GM21528 (cell line): ENCODE data around the gene STK32B.
"Not testable (repeated sequence)": the region's sequence is repeated elsewhere in the genome, so short reads cannot be mapped to it uniquely, and the experiment has no call there.

Experiments used
- ATAC-seq: cut with Tn5 transposase; IDR thresholded peaks from one replicate; pipeline ENCODE4 v1.9.1; 2021; ENCODE audit warnings: mild to moderate bottlenecking, moderate library complexity; ENCODE audit not compliant: unreplicated experiment, low FRiP score

STK32B gene

DNA sequence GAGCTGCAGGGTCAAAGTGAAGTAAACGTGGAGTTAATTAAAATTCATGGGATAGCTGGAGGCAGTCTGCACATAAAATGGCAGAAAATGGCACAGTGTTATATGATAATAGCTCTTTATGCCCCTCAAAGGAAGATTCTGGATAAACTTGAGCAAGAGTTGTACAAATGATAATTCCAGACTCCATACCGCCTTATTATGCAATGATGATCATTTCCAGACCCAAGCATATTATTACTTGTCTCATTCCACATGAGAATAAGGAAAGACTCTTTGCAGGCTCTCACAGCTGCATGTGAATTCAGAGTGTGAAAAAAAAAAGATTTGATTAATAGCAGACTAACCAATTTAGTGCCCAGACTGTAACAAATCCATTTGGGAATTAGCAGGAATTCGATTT, 105.4 kb downstream of the STK32B start:
- no peak for ATAC-seq

DNA sequence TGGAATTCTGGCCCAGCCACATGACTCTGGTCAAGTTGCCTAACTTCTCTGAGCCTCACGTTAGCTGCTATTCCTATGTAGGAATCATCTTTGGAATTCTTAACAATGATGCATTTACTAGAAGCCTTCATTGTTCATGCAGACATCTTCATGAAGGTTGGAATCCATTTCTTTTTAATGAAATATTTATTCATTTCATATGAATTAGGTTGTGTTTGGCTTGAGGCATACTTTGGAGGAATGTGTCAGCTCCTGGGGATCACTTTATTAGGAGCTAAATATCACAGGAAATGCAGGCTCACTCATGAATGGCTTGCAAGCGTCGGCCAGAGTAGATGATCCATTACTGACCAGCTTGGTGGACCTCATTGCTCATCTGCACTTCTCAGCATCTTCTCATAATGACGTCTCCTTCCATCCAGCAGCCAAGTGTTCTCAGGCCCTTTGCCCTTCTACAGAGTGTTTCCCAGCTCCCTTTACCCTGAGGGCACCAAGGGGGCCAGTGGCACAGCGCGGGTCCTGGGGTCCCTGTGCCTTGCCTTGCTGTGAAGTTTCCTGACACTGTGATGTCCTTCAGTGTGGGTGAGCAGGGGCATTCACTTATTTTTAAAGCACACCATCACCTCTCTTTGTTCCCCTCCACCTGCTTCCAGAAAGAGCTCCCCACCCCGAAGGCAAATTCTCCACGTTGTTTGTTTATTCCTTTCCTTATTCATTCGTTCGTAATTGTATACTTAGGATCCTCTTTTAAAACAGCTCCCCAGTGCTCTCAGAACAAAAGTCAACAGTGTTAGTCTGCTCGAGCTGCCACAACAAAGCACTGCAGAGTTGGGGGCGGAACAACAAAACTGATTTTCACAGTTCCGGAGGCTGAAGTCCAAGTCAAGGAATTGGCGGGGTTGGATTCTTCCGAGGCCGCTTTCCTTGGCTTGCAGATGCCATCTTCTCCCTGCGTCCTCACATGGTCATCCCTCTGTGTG, 106.8 kb downstream of the STK32B start:
- no peak for ATAC-seq

DNA sequence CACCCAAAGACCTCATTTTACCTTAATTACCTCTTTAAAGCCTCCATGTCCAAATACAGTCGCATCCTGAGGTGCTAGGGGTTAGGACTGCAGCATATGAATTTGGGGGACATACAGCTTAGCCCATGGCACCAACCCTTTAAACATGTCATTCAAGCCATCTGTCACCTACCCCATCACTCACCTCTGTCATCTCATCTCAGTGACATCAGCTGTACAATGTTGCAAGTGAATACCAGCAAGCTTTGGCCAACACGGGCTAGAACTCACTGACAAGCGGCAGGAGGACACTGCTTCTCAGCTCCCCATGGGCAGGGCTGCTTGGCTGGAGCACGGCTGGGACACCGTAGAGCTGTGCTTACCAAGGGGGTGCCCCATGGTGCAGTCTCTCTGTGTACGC, 107.5 kb downstream of the STK32B start:
- ATAC-seq: no peak

DNA sequence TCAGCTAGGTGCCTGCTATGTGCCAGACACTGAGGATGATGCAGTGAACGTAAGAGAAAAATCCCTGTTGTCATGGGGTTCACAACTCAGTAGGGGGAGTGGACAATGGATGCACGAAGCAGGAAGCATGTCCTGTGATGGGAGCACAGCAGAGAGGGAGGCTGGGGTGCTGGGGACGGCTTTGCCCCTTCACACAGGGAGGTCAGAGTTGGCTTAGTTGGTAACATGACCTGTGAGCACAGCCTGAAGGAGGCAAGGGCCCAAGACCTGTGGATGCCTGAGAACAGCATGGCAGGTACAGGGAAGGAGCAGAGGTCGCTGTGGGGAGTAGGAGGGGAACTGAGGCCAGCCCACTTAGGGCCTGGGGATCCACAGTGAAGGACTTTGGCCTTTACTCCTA, 109.4 kb downstream of the STK32B start:
- no peak for ATAC-seq

DNA sequence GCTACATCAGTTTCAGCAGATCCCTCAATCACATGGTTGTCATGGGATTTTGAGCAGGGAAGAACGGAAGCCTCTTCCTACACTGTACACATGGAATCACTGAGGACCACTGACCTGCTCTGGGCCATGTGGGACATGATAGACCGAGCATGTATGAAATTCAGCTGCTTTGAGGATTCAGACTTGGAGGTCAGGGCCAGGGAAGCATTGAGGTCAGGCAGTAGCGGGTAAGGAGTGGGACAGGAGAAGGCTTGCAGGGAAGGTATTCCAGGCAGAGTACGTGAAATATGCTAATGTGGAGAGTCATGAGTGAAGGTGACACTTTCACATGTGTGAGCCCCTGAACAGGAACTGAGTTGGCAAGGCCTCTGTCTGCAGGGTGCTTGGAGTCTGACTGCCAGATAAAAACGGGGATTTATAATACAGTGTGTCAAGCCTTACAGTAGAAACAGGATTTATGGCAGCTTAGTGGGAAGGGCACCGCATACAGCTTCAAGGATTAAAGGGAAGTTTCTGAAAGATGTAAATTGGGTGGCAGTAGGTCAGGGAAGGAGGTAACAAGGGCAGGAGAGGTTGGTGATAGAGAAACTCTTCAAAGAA, 111.7 kb downstream of the STK32B start:
- ATAC-seq: no peak

DNA sequence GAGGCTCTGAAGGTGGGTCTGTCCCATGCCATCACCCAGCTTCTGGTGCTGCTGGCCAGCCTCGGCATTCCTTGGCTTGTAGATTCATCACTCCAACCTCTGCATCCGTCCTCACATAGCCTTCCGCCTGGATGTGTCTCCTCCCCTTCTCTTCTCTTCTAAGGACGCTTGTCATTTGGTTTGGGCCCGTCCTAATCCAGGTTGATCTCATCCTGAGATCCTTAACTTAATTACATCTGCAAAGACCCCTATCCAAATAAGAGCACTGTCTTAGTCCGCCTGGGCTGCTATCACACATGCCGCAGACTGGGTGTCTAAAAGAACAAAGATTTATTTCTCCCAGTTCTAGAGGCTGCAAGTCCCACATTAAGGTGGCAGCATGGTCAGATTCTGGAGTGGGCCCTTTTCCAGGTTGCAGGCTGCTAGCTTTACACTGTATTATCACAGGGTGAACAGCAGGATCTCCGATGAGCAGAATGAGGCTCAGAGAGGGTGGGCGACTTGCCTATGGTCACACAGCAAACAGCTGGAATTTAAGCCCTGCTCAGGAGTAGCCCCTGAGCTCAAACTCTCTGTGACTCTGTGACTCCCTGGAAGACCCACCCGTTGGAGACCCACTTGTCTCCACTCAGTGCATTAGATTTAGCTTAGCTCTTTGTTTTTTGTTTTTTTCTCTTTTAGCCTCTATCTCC, 113.1 kb downstream of the STK32B start:
- ATAC-seq: no peak

DNA sequence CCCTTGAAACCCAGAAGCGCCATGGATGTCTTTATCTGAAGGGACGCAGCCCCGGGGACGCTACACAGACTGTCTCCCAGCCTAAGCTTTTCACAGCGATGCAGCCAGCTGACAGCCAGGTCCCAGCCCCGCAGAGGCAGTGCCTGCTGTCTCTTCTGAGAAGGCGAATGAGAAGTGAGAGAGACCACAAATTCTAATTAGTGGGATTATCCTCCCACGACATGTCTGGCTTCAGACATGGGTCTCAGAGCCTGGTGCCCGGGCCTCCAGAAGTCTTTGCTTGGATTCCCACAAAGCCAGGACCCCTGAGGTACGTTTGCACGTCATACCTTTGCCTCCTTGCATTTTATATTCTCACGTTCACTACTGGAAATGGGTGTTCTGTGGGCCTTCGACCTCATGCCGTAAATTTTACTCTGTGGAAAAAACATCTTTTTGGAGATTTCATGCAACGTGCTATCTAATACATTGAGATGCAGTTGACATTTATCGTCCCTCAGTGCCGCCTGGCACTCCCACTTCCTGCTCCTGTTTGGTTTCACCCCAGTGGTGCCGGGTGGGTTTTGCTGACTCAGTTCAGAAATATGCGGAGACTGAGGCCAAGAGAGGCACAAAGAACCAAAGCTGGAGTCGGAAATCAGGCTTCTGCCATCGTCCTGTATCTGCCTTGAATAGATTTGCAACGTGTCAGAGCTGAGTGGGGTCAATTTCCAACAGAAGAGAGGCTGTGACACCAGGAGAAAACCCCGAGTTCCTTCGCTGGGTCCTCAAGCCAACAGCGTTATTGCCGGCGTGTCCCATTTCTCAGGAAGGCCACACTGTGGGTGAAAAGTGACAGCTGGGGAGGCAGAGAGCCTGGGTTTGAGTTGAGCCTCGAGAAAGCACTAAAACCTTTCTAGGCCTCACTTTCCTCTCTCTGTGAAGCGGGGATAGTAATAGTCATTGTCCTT, 114.4 kb downstream of the STK32B start:
- ATAC-seq: no peak

DNA sequence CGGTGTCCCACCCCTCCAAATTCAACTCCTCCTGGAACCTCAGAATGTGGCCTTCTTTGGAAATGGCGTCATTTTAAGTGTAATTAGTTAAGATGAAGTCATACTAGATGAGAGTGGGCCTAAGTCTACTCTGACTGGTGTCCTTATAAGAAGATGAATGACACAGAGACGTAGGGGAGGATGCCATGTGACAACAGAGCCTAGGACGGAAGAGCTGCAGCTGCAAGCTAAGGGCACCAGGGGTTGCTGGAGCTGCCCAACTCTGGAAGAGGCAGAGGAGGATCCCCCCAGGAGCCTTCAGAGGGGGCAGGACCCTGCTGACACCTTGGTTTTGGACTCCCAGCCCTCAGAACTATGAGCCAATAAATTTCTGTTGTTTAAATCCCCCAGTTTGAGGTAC, 115.1 kb downstream of the STK32B start:
- ATAC-seq: no peak

DNA sequence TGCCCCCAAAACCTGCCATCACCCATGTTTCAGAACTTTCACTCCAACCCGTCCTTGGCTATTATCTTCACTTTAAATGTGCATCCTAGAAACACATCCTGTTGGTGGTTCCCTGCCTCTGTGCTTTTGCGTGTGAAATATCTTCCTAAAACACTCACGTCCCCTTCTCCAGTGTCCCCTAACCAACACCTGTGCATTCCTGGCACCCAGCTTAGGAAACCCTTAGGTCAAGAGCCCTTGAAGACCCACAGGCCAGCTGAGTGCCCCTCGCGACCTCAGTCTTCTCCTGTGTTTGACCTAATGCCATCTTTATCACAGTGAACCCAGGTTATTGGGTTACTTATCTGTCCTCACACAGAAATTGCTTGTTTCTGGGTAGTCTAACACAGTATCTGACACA, 117.6 kb downstream of the STK32B start:
- ATAC-seq: no peak

DNA sequence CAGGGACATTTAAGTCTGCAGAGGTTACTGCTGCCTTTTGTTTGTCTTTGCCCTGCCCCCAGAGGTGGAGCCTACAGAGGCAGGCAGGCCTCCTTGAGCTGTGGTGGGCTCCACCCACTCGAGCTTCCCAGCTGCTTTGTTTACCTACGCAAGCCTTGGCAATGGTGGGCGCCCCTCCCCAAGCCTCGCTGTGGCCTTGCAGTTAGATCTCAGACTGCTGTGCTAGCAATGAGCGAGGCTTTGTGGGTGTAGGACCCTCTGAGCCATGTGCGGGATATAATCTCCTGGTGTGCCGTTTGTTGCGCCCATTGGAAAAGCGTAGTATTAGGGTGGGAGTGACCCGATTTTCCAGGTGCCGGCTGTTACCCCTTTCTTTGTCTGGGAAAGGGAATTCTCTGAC, 124.6 kb downstream of the STK32B start:
- ATAC-seq: not testable (repeated sequence)

DNA sequence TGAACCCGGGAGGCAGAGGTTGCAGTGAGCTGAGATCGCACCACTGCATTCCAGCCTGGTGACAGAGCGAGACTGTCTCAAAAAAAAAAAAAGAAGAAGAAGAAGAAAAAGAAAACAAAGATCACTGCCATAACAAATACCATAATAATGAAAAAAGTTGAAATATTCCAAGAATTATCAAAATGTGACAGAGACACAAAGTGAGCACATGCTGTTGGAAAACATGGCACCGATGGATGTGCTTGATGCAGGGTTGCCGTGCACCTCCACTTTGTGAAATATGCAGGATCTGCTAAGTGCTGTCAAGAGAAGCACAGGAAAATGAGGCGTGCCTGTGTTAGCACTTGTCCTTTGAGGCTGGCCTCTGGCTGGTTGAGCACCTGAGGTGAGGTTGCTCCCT, 133.3 kb downstream of the STK32B start:
- no peak for ATAC-seq

DNA sequence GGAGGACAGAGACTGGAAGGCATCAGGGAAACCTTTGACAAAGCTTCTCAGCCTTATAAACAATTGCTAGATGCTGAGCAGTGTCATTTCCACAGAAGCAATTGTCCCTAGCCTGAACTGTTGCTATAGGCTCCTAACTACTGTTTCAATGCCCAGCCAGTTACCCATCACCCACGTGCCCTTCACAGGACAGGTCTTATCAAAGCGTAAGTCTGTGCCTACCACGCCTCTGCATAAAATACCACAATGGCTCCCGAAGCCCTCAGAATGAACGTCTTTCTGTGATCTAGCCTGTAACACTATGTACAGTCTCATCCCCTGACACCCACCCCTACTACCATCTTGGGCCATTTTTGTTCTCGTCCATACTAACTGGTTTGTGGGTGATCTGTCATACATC, 134.3 kb downstream of the STK32B start:
- ATAC-seq: no peak

DNA sequence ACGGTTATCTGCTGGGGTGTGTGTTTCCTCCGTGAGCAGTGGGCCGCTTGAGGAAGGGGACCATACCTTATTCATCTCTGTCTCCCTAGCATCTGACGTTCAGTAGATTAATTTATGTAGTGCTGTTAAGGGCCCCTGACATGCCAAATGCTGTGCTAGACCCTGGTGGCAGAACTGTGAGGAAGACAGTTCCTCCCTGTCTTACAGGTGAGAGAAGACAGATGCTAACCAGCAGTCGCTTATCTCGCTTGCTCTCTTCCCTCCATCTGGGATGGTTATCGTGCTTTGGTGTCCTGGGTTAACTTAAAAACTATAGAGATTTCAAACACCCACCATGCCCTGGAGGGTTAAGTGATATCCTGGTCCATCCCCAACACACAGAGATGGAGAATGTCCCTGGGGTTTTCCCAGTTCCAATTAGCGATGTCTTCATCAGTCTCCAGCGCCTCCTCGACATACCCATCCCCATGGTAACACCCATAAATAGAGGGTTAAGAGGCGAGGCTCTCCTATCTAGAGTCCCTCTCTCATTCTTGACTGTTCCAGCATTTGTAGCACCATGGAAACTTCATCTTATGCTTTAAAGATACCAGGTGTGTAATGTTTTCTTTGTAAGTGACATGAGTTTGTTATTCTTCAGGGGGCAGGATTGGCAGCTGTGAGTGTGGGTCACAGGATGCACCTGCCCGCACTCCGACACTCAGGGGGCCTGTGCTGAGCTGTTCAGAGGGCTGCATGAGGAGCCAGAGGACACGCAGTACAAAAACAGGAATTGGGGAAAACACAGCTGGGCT, 135.2 kb downstream of the STK32B start:
- no peak for ATAC-seq

DNA sequence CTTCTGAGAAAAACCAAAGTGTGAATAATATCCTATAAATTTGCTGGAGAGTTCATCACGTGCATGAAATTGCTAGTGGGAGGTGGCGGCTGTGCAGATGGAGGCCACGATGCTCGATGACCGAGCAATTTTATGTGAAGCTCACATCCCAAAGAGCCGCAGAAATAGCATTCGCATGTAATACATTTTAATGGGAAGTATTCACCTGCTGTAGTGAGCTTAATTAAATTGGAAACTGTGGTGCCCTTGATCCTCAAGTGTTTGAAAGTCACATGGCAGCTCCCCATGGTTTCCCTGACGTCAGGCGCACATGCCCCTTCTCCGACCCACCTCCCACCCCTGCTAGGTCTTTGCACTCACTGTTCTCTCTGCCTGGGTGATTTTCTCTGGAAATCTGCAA, 136.8 kb downstream of the STK32B start:
- ATAC-seq: no peak

DNA sequence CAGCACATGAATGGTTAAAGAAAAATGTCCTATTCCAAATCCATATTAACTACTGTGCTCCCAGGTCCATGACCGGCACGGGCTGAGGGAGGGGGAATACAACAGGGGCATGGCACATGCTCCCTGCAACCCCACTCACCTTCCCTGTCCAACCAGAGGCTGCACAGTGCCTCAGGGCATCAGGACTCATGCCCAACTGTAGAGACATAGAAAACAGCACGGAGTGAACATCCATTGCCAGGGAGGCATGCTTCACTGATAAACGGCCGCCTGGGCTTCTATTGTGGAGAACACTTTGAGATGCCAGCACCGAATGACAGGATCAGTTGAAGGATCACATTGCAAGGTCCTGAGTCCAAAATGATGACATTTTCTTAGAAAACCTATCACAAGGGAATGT, 140.6 kb downstream of the STK32B start:
- ATAC-seq: no peak

DNA sequence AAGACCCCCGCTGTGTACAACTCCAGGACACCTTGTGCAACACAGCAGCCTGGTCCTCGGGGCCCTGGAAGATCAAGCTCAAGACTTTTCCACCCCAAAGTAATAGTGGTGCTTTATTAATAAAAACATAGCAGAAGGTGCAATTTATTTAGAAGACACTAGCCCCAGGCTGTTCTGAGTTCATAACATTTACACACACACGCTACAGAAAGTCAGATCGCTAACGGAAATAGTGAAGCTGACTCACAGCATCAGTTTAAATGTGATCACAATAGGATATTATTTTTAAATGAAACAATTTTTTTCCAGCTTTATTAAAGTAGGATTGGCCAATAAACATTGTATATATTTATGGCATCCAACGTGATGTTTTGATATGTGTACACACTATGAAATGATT, 141.0 kb downstream of the STK32B start:
- no peak for ATAC-seq

DNA sequence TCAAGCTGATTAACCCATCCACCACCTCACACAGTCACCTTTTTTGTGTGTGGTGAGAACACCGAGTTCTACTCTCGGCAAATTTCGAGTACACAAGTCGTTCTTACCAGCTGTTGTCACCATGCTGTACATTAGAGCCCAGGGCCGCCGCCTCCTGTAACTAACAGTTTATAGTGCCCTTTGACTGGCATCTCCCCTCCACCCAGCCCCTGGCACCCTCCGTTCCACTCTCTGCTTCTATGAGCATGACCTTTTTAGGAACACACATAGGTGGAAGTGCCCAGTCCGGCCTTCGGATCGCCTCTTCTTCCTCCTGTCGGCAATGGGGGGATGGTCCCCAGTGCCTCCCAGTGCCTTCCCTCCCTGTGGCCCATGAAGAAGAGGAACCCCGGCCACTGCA, 141.4 kb downstream of the STK32B start:
- no peak for ATAC-seq

DNA sequence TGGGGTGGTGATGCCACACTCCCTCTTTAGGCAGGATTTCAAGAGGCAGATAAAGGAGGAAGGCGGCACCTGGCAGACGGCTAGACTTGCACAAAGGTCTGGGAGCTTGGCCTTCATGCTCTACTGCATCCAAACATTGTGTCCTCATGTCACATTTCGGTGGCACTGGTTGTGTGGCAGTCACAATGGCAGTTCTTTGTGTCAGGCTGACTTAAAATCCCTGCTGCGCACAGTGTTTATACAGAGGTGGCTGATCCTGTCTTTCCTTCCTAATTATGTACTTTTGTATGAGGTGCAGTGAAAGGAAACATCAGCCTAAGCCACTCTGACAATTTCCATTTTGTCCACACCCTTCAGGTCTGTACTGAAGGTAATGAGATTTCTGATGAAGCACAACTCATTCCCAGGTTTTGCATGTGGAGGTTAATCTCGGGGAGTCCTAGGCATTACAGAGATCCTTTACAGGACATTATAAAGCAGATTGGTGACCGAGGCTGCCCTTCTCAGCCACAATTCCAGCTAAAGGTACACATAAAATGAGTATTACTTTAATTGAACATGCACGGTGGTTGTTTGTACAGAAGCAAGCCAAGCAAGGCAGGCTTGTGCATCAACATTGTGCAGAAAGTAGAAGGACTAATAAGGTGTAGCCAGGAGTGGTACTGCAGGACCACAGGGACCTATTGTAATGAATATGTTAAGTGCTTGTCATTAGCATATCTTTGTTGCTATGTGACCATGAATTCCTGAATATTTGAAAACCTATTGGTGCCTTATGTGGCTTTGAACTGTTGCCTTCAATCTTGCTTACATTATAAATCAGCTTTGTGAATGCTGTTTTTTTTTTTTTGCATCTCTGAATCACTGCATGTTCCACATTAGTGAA, 147.6 kb downstream of the STK32B start:
- ATAC-seq: no peak

DNA sequence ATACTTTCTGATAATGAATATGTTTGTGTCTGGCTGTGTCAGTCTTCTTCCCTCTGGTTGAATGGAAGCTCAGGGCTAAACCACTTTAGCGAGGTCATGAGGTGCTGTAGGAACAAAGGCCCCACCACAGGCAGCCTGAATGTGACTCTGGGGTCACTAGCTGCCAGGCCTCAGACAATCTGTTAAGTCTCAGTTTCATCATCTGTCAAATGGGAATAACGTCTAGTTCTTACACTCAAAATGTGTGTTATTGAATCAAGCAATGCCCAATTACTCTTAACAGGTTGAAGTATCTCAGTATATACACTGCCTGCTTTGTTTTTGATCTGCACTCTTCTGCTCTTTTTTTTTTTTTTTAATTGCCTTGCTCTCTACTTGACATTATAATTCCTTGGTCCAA, 148.6 kb downstream of the STK32B start:
- ATAC-seq: no peak
